Hematopoietic multipotent progenitor cell treated with erythropoietin and hydrocortisone succinate and interleukin-3 and kit ligand, for 4 days (in vitro differentiated cells): ENCODE results near the gene TRAF1.
A peak's percentile ranks its signal among the peaks of the same experiment; 100 is the strongest.

Source experiments
- DNase-seq: peaks from one replicate; pipeline ENCODE4 v3.0.0-alpha.2; 2015

The TRAF1 gene

GRCh38 chr9:120904061-120904977 lies 22.3 kb downstream of the TRAF1 start:
- no peak for DNase-seq

DNA sequence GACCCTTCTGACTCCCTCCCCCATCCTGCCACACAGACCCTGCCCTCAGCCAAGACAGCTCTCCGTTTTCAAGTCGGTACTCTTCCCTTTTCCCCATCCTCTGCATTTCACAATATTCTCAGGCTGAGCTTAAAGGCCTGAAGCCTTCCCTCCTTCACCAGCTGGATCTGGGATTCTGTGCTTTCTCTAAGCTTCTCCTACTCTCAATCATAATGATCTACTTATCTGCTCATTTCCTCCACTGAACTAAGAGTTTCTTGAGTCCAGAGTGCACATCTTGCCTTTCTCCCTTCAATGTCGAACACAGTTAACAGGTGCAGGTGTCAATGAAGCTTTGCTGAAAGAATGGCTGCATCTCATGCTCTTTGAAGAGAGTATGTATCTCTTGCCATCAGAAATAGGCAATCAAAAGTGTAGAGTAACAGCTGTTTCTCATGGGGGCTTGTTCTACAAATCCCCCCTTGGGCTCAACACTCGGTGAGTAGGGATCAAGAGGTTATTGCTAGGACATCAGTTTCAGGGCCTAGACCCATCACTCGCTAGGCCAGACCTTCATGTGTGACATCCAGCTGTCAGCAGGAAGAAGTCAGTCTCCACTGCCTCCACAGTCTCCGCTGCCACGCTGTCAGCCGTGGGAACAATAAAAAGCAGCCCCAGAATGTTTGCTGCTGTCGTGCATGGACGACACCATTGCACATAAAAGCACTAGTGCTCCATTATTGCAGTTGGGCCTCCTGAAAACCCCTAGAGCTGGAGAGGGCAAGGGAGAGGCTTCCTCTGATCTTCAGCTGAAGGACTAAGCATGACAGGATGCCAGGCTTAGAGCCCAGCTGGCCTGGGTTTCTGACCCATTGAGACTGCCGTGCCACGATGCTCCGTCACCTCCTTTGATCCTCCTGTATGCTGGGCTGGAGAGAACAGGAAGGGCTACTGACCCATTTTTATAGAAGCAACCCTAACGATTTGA lies 23.7 kb downstream of the TRAF1 start:
- DNase-seq, result no peak

DNA sequence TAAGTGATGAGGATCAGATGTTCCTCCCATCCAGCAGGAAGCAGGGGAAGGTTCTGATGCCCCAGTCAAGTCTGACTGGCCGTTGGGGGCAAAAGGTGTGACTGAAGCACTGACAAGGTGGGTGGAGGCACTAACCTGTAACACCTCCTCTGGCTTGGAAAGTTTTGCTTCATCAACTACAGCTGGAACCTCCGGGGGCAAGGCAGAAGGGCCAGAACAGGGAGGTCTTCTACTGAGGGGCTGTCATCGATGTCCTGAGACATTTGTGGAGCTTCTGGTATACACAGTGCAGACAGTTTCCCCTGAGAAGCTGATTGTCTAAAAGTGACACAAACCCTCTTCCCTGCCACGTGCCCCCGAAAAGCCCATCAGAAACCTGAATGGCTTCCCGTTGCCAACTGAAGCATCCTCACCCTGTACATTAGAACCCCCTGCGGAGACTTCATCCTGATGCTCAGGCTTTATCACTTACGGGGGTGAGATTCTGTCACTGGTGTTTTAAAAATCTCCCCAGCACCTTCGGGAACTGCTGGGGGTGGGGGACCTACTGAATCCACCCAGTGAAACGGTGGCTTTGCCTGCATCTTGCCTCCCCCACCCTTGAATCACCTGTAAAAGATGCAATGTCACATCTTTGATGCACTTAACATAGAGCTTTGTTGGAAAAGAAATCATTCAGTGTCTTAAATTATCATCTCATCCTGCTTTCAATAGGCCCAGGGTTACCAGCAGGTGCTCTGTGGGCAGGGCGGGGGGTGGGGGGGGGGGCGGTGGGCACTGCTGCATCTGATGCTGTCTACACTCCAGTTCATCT lies 24.6 kb downstream of the TRAF1 start:
- DNase-seq, result no peak

GRCh38 chr9:120900824-120901223 lies 25.8 kb downstream of the TRAF1 start:
- DNase-seq, result no peak

DNA sequence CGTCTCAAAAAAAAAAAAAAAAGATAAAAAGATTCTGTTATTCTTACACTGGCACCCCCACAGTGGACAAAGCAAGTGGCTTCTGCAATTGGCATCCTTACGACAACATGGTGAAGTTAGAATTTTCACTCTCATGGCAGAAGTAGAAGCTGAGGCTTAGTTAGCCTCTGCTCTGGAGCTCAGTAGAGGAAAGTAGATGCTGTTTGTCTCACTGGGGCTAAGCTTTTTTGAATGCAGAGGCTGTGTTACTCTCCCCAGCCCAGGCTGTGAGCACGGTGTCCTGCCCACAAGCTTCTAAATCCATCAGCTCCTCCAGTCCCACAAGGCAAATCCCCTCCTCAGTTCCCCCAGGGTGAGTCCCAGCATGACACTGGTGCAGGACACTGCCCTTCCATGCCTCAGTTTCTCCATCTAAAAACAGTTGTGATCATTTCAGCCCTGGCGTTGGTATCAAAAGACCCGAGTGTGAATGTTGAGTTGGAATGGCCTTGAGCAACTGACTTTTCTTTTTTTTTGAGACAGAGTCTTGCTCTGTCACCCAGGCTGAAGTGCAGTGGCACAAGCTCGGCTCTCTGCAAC lies 27.0 kb downstream of the TRAF1 start:
- DNase-seq, result no peak

DNA sequence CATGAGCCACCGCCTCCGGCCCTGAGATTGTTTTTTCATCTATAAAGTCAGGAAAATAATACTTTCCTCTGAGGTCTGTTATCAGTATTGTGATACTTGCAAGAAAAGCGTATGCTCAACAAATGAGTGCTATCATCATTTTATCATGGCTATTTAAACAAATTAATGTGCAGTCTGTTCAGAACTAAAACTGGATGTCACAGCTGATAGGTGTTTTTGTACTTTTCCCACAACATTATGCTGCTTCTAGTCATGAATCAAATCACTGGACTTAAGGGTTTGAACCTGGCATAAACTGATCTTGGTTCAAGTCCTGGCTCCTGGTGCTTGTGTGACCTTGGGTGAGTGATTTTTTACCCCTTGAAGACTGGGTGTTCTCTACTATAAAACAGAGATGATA lies 28.2 kb downstream of the TRAF1 start:
- DNase-seq, result no peak

- DNase-seq, result no peak
Observed at GRCh38 chr9:120895951-120896350, 30.6 kb downstream of the TRAF1 start.

- no peak for DNase-seq
Observed at GRCh38 chr9:120894321-120895148, 32.1 kb downstream of the TRAF1 start.

DNA sequence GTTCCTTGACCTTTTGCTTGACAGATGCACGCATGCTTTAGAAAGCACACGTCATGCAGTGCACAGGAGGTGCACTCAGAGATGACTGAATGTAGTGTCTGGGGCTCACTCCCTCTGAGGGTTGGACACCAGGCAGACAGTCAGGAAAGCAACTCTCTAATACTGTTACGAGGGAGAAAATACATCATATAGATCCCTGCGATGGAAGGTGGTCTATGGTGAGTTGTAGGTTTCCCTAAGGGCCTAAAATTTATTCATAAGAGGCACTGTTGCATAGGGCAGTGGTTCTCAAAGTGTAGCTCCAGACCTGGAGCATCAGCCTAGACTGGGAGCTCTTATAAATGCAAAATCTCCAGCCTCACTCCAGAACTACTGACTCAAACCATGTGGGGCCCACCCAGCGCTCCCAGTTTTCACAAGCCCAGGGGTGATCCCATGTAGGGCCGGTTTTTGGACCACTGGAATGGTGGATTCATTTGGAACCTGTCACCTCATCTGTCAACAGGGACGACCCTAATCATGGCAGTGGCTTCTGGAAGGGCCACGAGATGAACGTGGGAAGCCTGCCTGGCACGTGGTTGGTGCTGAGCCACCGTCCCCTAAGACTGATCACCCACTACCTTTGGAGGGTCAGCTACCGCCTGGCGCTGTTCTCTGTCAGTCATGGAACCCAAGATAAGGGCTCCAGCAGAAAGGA lies 32.8 kb downstream of the TRAF1 start:
- no peak for DNase-seq

DNA sequence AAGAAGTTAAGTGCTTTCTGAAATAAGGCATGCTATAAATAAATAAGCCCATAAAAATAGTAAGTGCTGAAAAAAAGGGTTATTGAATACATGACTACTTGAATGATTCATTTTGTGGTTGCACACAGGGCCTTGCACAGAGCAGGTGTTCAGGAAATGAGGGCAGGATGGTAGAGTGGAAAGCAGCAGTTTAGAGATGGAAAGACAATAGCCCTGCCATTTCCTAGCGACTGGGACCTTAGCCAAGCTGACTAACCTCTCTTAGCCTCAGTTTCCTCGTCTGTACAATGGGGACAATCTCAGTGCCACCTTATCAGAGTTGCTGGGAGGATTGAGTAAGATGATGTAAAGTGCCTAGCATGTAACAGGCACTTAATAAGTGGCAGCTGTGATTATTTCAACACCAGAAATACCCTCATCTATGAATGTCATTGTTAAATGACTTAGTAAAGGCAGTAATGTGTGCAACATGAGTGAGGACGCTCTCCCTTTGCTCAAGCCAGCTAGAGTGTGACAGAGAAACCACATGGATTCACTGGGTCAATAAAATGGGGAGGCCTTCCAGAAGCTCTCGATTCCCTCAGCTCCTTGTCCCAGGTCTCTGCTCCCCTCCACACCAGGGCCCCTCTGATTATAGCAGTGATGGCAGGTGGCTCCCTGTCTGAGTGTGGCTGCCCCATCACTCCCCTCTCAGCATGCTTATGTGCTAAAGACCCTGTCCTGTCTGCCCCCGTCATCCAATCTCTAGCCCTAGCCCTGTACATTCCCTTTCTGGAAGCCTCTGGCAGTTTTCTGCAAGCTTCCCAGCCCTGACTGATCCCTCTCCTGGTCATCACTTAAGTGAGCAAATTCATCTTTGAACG lies 33.6 kb downstream of the TRAF1 start:
- peak; percentile 83 for DNase-seq

- no peak for DNase-seq
Observed at GRCh38 chr9:120891884-120892747, 34.5 kb downstream of the TRAF1 start.

- DNase-seq, result no peak
Observed at GRCh38 chr9:120891245-120891883, 35.2 kb downstream of the TRAF1 start.

DNA sequence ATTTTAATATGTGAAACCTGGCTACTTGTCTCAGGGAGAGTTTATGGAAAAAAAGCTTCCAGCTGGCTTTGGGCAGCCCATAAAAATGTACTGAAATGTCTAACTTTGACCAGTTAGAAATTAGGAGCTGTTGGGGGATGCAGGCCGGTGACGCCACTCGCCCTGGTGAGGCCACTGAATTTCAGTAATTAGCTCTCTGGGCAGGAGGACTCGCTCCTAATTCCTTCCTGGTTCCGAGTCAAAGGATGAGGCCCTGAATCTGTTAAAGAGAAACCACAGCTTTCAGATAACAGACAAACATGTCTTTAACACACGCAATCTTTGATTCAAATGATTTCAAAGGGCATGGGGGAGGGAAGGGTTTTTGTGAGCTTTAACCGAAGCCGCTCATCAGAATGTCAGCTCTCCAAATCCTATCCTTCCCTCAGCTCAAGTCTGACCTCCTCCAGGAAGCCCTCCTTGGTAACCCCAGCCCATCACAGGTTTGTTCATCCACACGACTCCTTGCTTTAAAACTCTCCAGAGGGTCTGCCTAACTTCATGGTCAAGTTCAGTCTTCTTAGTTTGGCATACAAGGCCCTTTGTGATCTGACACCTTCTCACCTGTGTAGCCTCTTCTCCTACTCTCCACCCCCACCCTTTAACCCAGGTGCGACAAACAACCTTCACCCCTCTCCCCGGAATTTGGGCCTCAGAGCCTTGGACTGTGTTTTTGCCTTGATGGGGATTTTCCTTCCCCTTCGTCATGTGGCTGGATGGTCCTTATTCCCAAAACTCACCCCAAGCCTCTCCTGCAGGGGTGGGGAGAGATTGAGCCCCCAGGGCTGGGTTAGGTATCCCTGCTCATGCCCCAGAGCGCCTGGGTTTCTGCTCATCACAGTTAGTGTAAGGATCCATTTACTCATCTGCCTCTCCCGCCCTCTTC lies 36.0 kb downstream of the TRAF1 start:
- DNase-seq, result peak; percentile 77

GRCh38 chr9:120889606-120890271 lies 36.9 kb downstream of the TRAF1 start:
- no peak for DNase-seq

- DNase-seq, result no peak
Observed at GRCh38 chr9:120888626-120889025, 38.0 kb downstream of the TRAF1 start.

- DNase-seq, result no peak
Observed at GRCh38 chr9:120886490-120886967, 40.1 kb downstream of the TRAF1 start.
